ENCODE measurements around the gene TRPM6.

The TRPM6 gene

GRCh38 chr9:74696520-74696919 lies 191.2 kb downstream of the TRPM6 start:
- no peak for DNase-seq

GRCh38 chr9:74691058-74691457 lies 196.7 kb downstream of the TRPM6 start:
- no peak for DNase-seq

GRCh38 chr9:74683322-74683721 lies 204.4 kb downstream of the TRPM6 start:
- DNase-seq, result no peak

GRCh38 chr9:74681906-74682305 lies 205.8 kb downstream of the TRPM6 start:
- no peak for DNase-seq

- DNase-seq, result no peak
Observed at GRCh38 chr9:74674077-74674476, 213.6 kb downstream of the TRPM6 start.
